A549 (cell line): ENCODE results near the gene TOMM40. TPM values are rescaled to one million over a fixed set of nuclear protein-coding genes. Genes with fewer than 3 reads are reported as not detected.

Source experiments
- ATAC-seq, 2 experiments: fragments of 200-7000 bp in 1 of 2; fragments of >200 bp in 1 of 2; cut with Nextera tagmentation in 1 of 2; cut with Tn5 transposase in 1 of 2; 3 replicates each; pipeline versions ENCODE4 v1.8.0 to v1.9.1; 2018 to 2020; ENCODE audit warnings: mild to moderate bottlenecking in 1 of 2, moderate library complexity in 1 of 2
- CTCF ChIA-PET: fragments of 300-600 bp; sonication (Branson Sonifier 250); formaldehyde crosslinking; extraction: SDS; loops from one replicate; lab custom pipeline; 2021; ENCODE audit warnings: antibody characterized with exemption, inconsistent platforms; lab: Yijun Ruan, JAX
- POLR2A ChIA-PET: fragments of 350-600 bp; formaldehyde crosslinking; extraction: SDS; loops from one replicate; lab custom pipeline; 2021; ENCODE audit warnings: antibody characterized with exemption, inconsistent platforms; lab: Yijun Ruan, JAX
- DNase-seq, 2 experiments: peaks; one replicate each; pipeline versions ENCODE4 v3.0.0 to v3.0.0-alpha.2; 2011 to 2016; ENCODE audit warnings: low read depth in 1 of 2, low spot score in 1 of 2
- FAIRE-seq: peaks from 2 replicates; lab custom pipeline; 2011; peaks lifted over from hg19 to GRCh38; lab: Jason Lieb, UNC
- H3K27ac ChIP-seq, 2 experiments: fragments of >200 bp; sonication (Bioruptor Twin); formaldehyde crosslinking; 3 replicates each; pipeline ENCODE4 v1.5.1; 2016 to 2017
- H3K4me1 ChIP-seq: fragments of >200 bp; sonication (Bioruptor Twin); formaldehyde crosslinking; 3 replicates; pipeline ENCODE4 v1.6.1; 2016
- H3K4me2 ChIP-seq: fragments of >200 bp; sonication (Bioruptor Twin); formaldehyde crosslinking; 3 replicates; pipeline ENCODE4 v1.6.1; 2016
- H3K4me3 ChIP-seq: fragments of >200 bp; sonication (Bioruptor Twin); formaldehyde crosslinking; 3 replicates; pipeline ENCODE4 v1.5.1; 2016
- H3K9me3 ChIP-seq: fragments of >200 bp; sonication (Bioruptor Twin); formaldehyde crosslinking; 3 replicates; pipeline ENCODE4 v1.6.1; 2016
- ATOH8 ChIP-seq: fragments of 250-450 bp; sonication (Bioruptor Pico); IDR thresholded peaks from 2 replicates; pipeline ENCODE4 v1.5.0; 2020; ENCODE audit warnings: low read depth, mild to moderate bottlenecking, moderate library complexity
- BHLHE40 ChIP-seq: IDR thresholded peaks from 2 replicates; pipeline ENCODE4 v1.6.1; 2012; ENCODE audit warnings: low read depth, low read length, inconsistent platforms
- CBX2 ChIP-seq: fragments of 200-600 bp; sonication (generic); IDR thresholded peaks from 2 replicates; pipeline ENCODE4 v1.6.1; 2016; ENCODE audit warnings: low read depth, mild to moderate bottlenecking, borderline replicate concordance
- CBX8 ChIP-seq: fragments of 200-600 bp; sonication (generic); IDR thresholded peaks from 2 replicates; pipeline ENCODE4 v1.6.1; 2016
- CHD4 ChIP-seq: fragments of 200-600 bp; sonication (generic); IDR thresholded peaks from 2 replicates; pipeline ENCODE4 v1.6.1; 2016; ENCODE audit warnings: antibody characterized with exemption, mild to moderate bottlenecking, borderline replicate concordance
- ELK1 ChIP-seq: fragments of 150-350 bp; IDR thresholded peaks from 2 replicates; pipeline ENCODE4 v1.6.1; 2014; ENCODE audit warnings: low read depth, mild to moderate bottlenecking, low read length
- ESRRA ChIP-seq: fragments of 150-350 bp; IDR thresholded peaks from 2 replicates; pipeline ENCODE4 v1.6.1; 2014; ENCODE audit warnings: mild to moderate bottlenecking, low read length, borderline replicate concordance
- FOSB ChIP-seq: fragments of 250-450 bp; sonication (Bioruptor Pico); IDR thresholded peaks from 2 replicates; pipeline ENCODE4 v1.5.0; 2020; ENCODE audit warnings: mild to moderate bottlenecking, moderate library complexity
- FOSL2 ChIP-seq, 2 experiments: fragments of 450-650 bp in 1 of 2; fragments of >200 bp in 1 of 2; sonication (Bioruptor Twin) in 1 of 2; formaldehyde crosslinking; IDR thresholded peaks; 2 replicates each; pipeline versions ENCODE4 v1.5.0 to v1.6.1; 2016 to 2020; ENCODE audit warnings: mild to moderate bottlenecking in 1 of 2, moderate library complexity in 1 of 2
- GATA3 ChIP-seq: IDR thresholded peaks from 2 replicates; pipeline ENCODE4 v1.6.1; 2012; ENCODE audit warnings: borderline replicate concordance
- HOXA7 ChIP-seq: fragments of 250-450 bp; sonication (Bioruptor Pico); IDR thresholded peaks from 2 replicates; pipeline ENCODE4 v1.5.0; 2020; ENCODE audit warnings: mild to moderate bottlenecking, moderate library complexity
- HOXB13 ChIP-seq: fragments of 250-450 bp; sonication (Bioruptor Pico); IDR thresholded peaks from 2 replicates; pipeline ENCODE4 v1.5.0; 2020; ENCODE audit warnings: low read depth, mild to moderate bottlenecking, moderate library complexity
- MAX ChIP-seq: IDR thresholded peaks from 2 replicates; pipeline ENCODE4 v1.6.1; 2012
- NFE2L2 ChIP-seq: fragments of 150-350 bp; conservative IDR thresholded peaks from 2 replicates; pipeline ENCODE4 v1.6.1; 2014; ENCODE audit warnings: low read length
- NPAS2 ChIP-seq: fragments of 250-450 bp; sonication (Bioruptor Pico); IDR thresholded peaks from 2 replicates; pipeline ENCODE4 v1.8.0; 2022; ENCODE audit warnings: mild to moderate bottlenecking, moderate library complexity, borderline replicate concordance
- NR3C1 ChIP-seq: fragments of >200 bp; sonication (Bioruptor Twin); formaldehyde crosslinking; IDR thresholded peaks from 3 replicates; pipeline ENCODE4 v1.6.1; 2017
- PBX3 ChIP-seq: IDR thresholded peaks from 2 replicates; pipeline ENCODE4 v1.6.1; 2012
- PHF8 ChIP-seq: fragments of 200-600 bp; sonication (generic); IDR thresholded peaks from 2 replicates; pipeline ENCODE4 v1.6.1; 2016; ENCODE audit warnings: low read depth, mild to moderate bottlenecking, antibody characterized with exemption, moderate library complexity, borderline replicate concordance
- POLR2A ChIP-seq: IDR thresholded peaks from 2 replicates; pipeline ENCODE4 v1.6.1; 2012; ENCODE audit warnings: mild to moderate bottlenecking, low read length
- POLR2AphosphoS2 ChIP-seq: conservative IDR thresholded peaks from 2 replicates; pipeline ENCODE4 v1.6.1; 2012; ENCODE audit warnings: low read length, improper control_type of control experiment, inconsistent platforms
- RNF2 ChIP-seq: fragments of 200-600 bp; sonication (generic); IDR thresholded peaks from 2 replicates; pipeline ENCODE4 v1.6.1; 2016; ENCODE audit warnings: low read depth, mild to moderate bottlenecking, antibody characterized with exemption, moderate library complexity, borderline replicate concordance
- SMC3 ChIP-seq: fragments of >200 bp; sonication (Bioruptor Twin); formaldehyde crosslinking; IDR thresholded peaks from 3 replicates; pipeline ENCODE4 v1.6.1; 2018; ENCODE audit warnings: inconsistent platforms
- ZC3H11A ChIP-seq: fragments of 450-650 bp; IDR thresholded peaks from 2 replicates; pipeline ENCODE4 v1.6.1; 2014; ENCODE audit warnings: antibody characterized with exemption, mild to moderate bottlenecking
- ZFP36 ChIP-seq: fragments of 450-650 bp; IDR thresholded peaks from 2 replicates; pipeline ENCODE4 v1.6.1; 2014; ENCODE audit warnings: borderline replicate concordance; ENCODE audit not compliant: partially characterized antibody
- ZNF302 ChIP-seq: fragments of 250-450 bp; sonication (Bioruptor Pico); IDR thresholded peaks from 2 replicates; pipeline ENCODE4 v1.9.0; 2021; ENCODE audit warnings: inconsistent platforms, mild to moderate bottlenecking, moderate library complexity
- ZSCAN20 ChIP-seq: fragments of 250-450 bp; sonication (Bioruptor Pico); IDR thresholded peaks from 2 replicates; pipeline ENCODE4 v1.8.0; 2022; ENCODE audit warnings: mild to moderate bottlenecking, moderate library complexity
- WGBS: methylation state at CpG from one replicate; pipeline ENCODE4 v1.1.6; 2017; ENCODE audit errors: missing lambda C conversion rate; 5-methylcytosine and 5-hydroxymethylcytosine counted together
- polyA plus RNA-seq, 4 experiments: library from polyadenylated mRNA; depleted of rRNA in 3 of 4; stranded (reverse); fragments of >200 nt; fragmentation: RNase III in 1 of 4; extraction: RNeasy Plus Mini Kit Qiagen cat#74134 plus additional on column Dnase treatment in 1 of 4; gene quantifications; 2 replicates in 3 of 4; 3 replicates in 1 of 4; pipeline ENCODE4 v1.2.3, GENCODE V29; 2011 to 2017
- TF ChIP-seq, protein P1 (sequence below): fragments of >200 bp; sonication (Bioruptor Twin); formaldehyde crosslinking; IDR thresholded peaks from 3 replicates; pipeline ENCODE4 v1.6.1; 2016

TOMM40 gene
- polyA plus RNA-seq, 2 of the 4 experiments (the other 2 are of a cell fraction): 92.7 to 180 TPM

GRCh38 chr19:44876930-44877535, 14.0 kb upstream of the TOMM40 start:
- ATAC-seq (peak; percentile 8 to 14; a peak in 2 of 6 replicates), DNase-seq (no peak), FAIRE-seq (no peak)
- WGBS: 72% methylated on average over 5 of the region's 5 CpGs
- H3K27ac ChIP-seq: no peak overlapping the region
- TF ChIP-seq NR3C1: no peak
- no peak for TF ChIP-seq FOSB
- TF ChIP-seq ZNF302: no peak
- no peak for TF ChIP-seq SMC3
- no peak for TF ChIP-seq PBX3
- no peak for TF ChIP-seq MAX
- no peak for TF ChIP-seq PHF8
- no peak for TF ChIP-seq RNF2
- no peak for TF ChIP-seq GATA3
- TF ChIP-seq ZSCAN20: no peak
- no peak for TF ChIP-seq ZC3H11A
- TF ChIP-seq ATOH8 (CRISPR knock-in tag): no peak
- TF ChIP-seq HOXA7 (CRISPR knock-in tag): no peak
- no peak for TF ChIP-seq FOSL2 (IDR thresholded peaks at IDR 0.05)
- TF ChIP-seq FOSL2 (CRISPR knock-in tag; IDR thresholded peaks at IDR 0.05): no peak
- TF ChIP-seq CBX8: no peak
- TF ChIP-seq POLR2AphosphoS2: no peak
- H3K4me1 ChIP-seq: no peaks in the 10 kb centered on the region
- ChIA-PET POLR2A (no interaction called here), CTCF (interaction anchor here (1.2 to 2.1 kb wide), 4 partner anchors 14 to 93 kb away, joined by 3 to 7 read pairs (median 4); partner anchors contain the start of gene APOE)
- no peak overlapping the region for H3K4me3 ChIP-seq
- H3K9me3 ChIP-seq: no peaks in the 10 kb centered on the region
- no peak overlapping the region for H3K4me2 ChIP-seq

GRCh38 chr19:44878120-44878865, 12.8 kb upstream of the TOMM40 start:
- POLR2A ChIA-PET: no interaction called here
- Histone ChIP-seq H3K4me2 (no peak overlapping the region), H3K4me1 (no peaks in the 10 kb centered on the region), H3K27ac (no peak overlapping the region), H3K4me3 (no peak overlapping the region), H3K9me3 (no peaks in the 10 kb centered on the region)
- 83% methylated on average over 24 of the region's 26 CpGs for WGBS
- DNase-seq (no peak), ATAC-seq (no peak), FAIRE-seq (no peak)
- TF ChIP-seq POLR2A (no peak), ZFP36 (no peak), NFE2L2 (no peak), MAX (no peak), NPAS2 (no peak), ELK1 (no peak), FOSL2 (IDR thresholded peaks at IDR 0.05) (no peak), FOSL2 (CRISPR knock-in tag; IDR thresholded peaks at IDR 0.05) (no peak), HOXB13 (CRISPR knock-in tag) (no peak), CBX2 (no peak), BHLHE40 (no peak), FOSB (no peak), ZNF302 (no peak), ESRRA (no peak), CHD4 (no peak), NR3C1 (no peak)
- TF ChIP-seq, protein P1, sequence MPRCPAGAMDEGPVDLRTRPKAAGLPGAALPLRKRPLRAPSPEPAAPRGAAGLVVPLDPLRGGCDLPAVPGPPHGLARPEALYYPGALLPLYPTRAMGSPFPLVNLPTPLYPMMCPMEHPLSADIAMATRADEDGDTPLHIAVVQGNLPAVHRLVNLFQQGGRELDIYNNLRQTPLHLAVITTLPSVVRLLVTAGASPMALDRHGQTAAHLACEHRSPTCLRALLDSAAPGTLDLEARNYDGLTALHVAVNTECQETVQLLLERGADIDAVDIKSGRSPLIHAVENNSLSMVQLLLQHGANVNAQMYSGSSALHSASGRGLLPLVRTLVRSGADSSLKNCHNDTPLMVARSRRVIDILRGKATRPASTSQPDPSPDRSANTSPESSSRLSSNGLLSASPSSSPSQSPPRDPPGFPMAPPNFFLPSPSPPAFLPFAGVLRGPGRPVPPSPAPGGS: no peak
- CTCF ChIA-PET: interaction anchor here (0.9 to 1.8 kb wide), 3 partner anchors 8 to 154 kb away, joined by 3 to 5 read pairs (median 4); no protein-coding TSS in a partner anchor
